Esophagus squamous epithelium (tissue), 5 donors: ENCODE measurements around the gene CTSL. TPM values are rescaled to one million over a fixed set of nuclear protein-coding genes. Genes with fewer than 3 reads are reported as not detected.

Source experiments
- DNase-seq: peaks from one replicate; lab custom pipeline; 2025; lab: John Stamatoyannopoulos, UW
- H3K27ac ChIP-seq, 4 donors: fragments of 200-600 bp; sonication (generic); one replicate each; pipeline ENCODE4 v1.5.1; 2016 to 2019; ENCODE audit warnings: mild to moderate bottlenecking in 1 of 4
- H3K27me3 ChIP-seq, 4 donors: fragments of 200-600 bp; sonication (generic); 1 replicate in 3 of 4; 2 replicates in 1 of 4; pipeline versions ENCODE4 v1.5.1 to v1.6.0; 2017 to 2021; ENCODE audit warnings: antibody characterized with exemption in 1 of 4
- H3K36me3 ChIP-seq, 3 donors: fragments of 200-600 bp; sonication (generic); one replicate each; pipeline ENCODE4 v1.5.1; 2016 to 2019
- H3K4me1 ChIP-seq, 3 donors: fragments of 200-600 bp; sonication (generic); one replicate each; pipeline ENCODE4 v1.5.1; 2017 to 2019
- H3K4me3 ChIP-seq, 4 donors: fragments of 200-600 bp; sonication (generic); 1 replicate in 3 of 4; 2 replicates in 1 of 4; pipeline ENCODE4 v1.5.1; 2016 to 2019; ENCODE audit warnings: mild to moderate bottlenecking in 2 of 4, moderate library complexity in 1 of 4
- H3K9me3 ChIP-seq, 3 donors: fragments of 200-600 bp; sonication (generic); one replicate each; pipeline ENCODE4 v1.5.1; 2016 to 2019
- POLR2A ChIP-seq, 4 donors: fragments of 450-650 bp; IDR thresholded peaks; one replicate each; pipeline ENCODE4 v1.6.1; 2017; ENCODE audit warnings: antibody characterized with exemption in 4 of 4, mild to moderate bottlenecking in 4 of 4, moderate library complexity in 3 of 4
- WGBS, 2 donors: methylation state at CpG; one replicate each; pipeline ENCODE4 v1.1.5; 2018; 5-methylcytosine and 5-hydroxymethylcytosine counted together
- intact Hi-C: fragments of 100-400 bp; cut with DNase I; formaldehyde crosslinking; loops from one replicate; pipeline ENCODE4 v1.15.0; 2022
- total RNA-seq, 4 donors: library from RNA; depleted of rRNA; stranded (reverse); fragments of >200 nt; gene quantifications; one replicate each; pipeline ENCODE4 v1.1.0, GENCODE V29; 2016
- TF ChIP-seq, protein P1 (sequence below), 6 experiments: fragments of 450-650 bp in 4 of 6; fragments of 200-600 bp in 2 of 6; sonication (generic) in 2 of 6; IDR thresholded peaks; one replicate each; pipeline ENCODE4 v1.5.1; 2016 to 2019; ENCODE audit warnings: antibody characterized with exemption in 6 of 6, mild to moderate bottlenecking in 4 of 6, moderate library complexity in 4 of 6
- donor health status: DM: yes; HTN: yes; CAD: no.

CTSL gene
- total RNA-seq, 4 donors from 2014 or later: 7.6 to 64.2 (median 42.4) TPM

DNA sequence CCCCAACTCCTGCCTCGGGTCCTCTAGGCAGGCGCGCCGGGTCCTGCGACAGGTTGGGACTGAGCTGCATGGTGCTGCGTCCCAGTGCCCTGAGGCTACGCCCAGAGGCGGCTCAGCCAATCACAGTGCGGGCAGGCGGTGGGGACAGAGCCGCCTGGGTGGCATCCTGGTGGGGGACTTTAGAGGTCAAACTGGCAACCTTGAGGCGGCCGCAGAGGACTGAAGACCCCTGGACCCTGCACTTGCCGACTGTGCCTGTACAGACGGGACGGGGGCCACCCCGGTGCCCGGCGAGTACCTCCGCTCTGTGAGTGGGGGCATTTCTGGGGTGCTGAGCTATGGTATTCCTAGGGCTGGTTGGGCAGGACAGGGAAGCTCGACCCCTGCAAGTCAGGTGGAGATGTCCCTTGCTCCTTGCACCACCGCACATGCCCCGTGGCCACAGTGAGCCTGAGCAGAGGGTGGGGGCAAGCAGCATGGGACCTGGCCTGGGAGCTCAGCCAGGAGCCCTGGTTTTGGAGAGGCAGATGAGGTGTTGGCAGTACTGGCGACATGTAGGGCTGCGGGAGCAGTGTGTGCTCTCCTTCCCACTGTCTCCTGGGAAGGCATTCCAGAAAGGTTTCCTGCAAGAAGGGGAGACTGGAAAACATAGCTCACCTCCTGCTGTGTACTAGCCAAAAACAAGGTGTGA is 45.5 kb downstream of the CTSL start:
- WGBS, 2 donors: 80% methylated on average over 1 of the region's 25 CpGs; no CpG with 5 or more reads in 1 of the 2 donors
- intact Hi-C loops: no loop called here
- H3K4me3 ChIP-seq: no peak overlapping the region
- DNase-seq: no peak
- H3K4me1 ChIP-seq: peaks cover 0 to 13% (median 0%) of the 10 kb centered on the region in 3 donors
- TF ChIP-seq, protein P1, sequence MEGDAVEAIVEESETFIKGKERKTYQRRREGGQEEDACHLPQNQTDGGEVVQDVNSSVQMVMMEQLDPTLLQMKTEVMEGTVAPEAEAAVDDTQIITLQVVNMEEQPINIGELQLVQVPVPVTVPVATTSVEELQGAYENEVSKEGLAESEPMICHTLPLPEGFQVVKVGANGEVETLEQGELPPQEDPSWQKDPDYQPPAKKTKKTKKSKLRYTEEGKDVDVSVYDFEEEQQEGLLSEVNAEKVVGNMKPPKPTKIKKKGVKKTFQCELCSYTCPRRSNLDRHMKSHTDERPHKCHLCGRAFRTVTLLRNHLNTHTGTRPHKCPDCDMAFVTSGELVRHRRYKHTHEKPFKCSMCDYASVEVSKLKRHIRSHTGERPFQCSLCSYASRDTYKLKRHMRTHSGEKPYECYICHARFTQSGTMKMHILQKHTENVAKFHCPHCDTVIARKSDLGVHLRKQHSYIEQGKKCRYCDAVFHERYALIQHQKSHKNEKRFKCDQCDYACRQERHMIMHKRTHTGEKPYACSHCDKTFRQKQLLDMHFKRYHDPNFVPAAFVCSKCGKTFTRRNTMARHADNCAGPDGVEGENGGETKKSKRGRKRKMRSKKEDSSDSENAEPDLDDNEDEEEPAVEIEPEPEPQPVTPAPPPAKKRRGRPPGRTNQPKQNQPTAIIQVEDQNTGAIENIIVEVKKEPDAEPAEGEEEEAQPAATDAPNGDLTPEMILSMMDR (IDR thresholded peaks at IDR 0.05): no peak
- no peak for TF ChIP-seq POLR2A (IDR thresholded peaks at IDR 0.05)
- H3K27ac ChIP-seq: no peak overlapping the region
- H3K36me3 ChIP-seq: no peaks in the 10 kb centered on the region
- H3K27me3 ChIP-seq: peaks cover 0 to 30% (median 0%) of the 10 kb centered on the region in 4 donors
- H3K9me3 ChIP-seq: no peaks in the 10 kb centered on the region

DNA sequence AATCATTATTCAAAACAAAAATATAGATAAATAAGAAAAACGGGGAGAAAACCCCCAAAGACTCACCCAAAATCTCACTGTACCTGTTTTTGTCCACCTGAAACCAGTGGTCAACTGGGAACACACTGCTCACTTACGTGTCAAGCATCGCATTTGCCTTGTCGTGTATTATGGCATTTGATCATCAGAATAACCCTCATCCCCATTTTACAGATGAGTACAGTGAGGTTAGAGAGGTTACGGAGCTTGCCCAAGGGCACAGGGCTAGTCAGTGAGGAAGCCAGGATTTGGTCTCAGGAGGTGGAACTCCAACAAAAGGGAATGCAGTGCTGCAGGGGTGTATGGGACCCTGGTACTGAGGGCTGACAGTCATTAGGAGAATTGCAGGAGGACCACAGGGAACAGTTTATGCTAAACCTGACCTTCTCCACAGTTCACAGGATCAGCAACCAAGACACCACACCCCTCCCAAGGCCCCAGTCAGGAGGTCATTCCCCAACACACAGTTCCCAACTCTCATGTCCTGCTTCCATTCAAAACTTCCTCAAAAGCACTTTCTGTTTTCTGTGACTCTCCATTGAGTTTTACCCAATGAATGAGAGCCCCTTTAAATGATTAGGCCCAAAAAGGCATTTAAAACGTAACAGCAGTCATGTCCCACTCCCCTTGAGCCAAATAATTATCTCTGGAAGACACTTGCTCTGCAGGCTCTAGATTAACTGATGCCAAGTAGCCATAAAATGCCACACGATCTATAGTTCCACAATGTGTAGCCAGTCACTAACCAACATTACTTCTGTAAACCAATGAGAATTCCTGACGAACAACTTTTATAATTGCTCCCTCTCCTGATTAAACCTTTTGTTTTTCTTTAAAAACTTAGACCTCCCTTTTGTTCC is 50.8 kb downstream of the CTSL start:
- Histone ChIP-seq H3K9me3 (no peaks in the 10 kb centered on the region), H3K4me1 (no peaks in the 10 kb centered on the region), H3K27ac (no peak overlapping the region), H3K36me3 (no peaks in the 10 kb centered on the region), H3K27me3 (peaks cover 0 to 11% (median 0%) of the 10 kb centered on the region in 4 donors), H3K4me3 (no peak overlapping the region)
- intact Hi-C loops: no loop called here
- TF ChIP-seq, protein P1 (IDR thresholded peaks at IDR 0.05): no peak
- TF ChIP-seq POLR2A (IDR thresholded peaks at IDR 0.05): no peak
- 76 to 77% methylated on average over 8 of the region's 8 CpGs for WGBS, 2 donors
- DNase-seq: no peak

DNA sequence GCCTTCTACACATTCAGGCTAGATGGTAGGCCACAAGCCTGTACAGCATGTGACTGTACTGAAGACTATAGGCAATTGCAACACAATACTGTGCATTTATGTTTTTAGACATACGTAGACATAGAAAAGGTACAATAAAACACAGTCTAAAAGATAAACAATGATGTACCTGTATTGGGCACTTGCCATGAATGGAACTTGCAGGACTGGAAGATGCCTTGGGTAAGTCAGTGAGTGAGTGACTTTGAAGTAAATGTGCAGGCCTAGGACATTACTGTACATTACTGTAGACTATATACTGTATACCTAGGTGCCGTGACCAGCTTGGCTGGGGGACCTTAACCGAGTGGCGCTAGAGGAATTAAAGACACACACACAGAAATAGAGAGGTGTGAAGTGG is 53.1 kb downstream of the CTSL start:
- H3K27me3 ChIP-seq: no peaks in the 10 kb centered on the region
- no peak for TF ChIP-seq POLR2A (IDR thresholded peaks at IDR 0.05)
- TF ChIP-seq, protein P1 (IDR thresholded peaks at IDR 0.05): no peak
- no peaks in the 10 kb centered on the region for H3K9me3 ChIP-seq
- H3K4me3 ChIP-seq: no peak overlapping the region
- DNase-seq: no peak
- intact Hi-C loops: no loop called here
- H3K27ac ChIP-seq: no peak overlapping the region
- H3K4me1 ChIP-seq: no peaks in the 10 kb centered on the region
- H3K36me3 ChIP-seq: no peaks in the 10 kb centered on the region
- WGBS, 2 donors: 92% methylated on average over 4 of the region's 4 CpGs

Other genes starting within 250 kb of the CTSL start
- gene DAPK1, start 228.3 kb upstream of the CTSL start, total RNA-seq: 10 to 100 TPM in 1 of 4 donors, 1 to 10 TPM in 3; 2.2 to 14.5 (median 5.5) TPM
- gene SPATA31E1, start 156.8 kb downstream of the CTSL start, total RNA-seq: not detected
- gene SPATA31C1, start 191.8 kb downstream of the CTSL start, total RNA-seq: not detected
- 1 to 10 TPM; 1.6 to 5.1 (median 2.7) TPM for gene CDK20, start 248.4 kb downstream of the CTSL start, total RNA-seq